Uterus (tissue), 2 donors: ENCODE results near the gene PDE6B.

Experiments
- POLR2A ChIP-seq, 2 donors: fragments of 450-650 bp; IDR thresholded peaks; one replicate each; pipeline ENCODE4 v1.6.1; 2016; ENCODE audit warnings: antibody characterized with exemption in 2 of 2, mild to moderate bottlenecking in 1 of 2, moderate library complexity in 1 of 2
- TF ChIP-seq, protein P1 (sequence below), 4 experiments: fragments of 200-600 bp in 2 of 4; fragments of 450-650 bp in 2 of 4; sonication (generic) in 2 of 4; IDR thresholded peaks; one replicate each; pipeline ENCODE4 v1.5.1; 2016 to 2019; ENCODE audit warnings: antibody characterized with exemption in 4 of 4, mild to moderate bottlenecking in 2 of 4, moderate library complexity in 1 of 4

DNA sequence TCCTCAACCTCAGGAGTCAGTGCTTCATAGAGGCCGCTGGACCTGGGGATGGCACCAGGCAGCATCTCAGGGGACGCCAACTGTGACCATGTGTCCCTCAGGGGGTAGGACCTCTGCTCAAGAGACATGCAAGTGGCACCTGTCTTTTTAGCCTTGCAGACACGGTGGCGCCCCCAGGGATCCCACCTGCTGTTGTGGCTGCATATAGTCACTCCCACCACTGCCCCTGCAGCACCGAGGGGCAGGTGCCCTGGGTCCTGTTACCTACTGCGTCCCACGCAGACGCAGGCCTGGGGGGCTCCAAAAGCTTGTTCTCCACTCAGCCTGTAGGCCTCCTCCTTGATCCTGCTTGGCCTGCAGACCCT lies 51.5 kb downstream of the PDE6B start:
- TF ChIP-seq, protein P1, sequence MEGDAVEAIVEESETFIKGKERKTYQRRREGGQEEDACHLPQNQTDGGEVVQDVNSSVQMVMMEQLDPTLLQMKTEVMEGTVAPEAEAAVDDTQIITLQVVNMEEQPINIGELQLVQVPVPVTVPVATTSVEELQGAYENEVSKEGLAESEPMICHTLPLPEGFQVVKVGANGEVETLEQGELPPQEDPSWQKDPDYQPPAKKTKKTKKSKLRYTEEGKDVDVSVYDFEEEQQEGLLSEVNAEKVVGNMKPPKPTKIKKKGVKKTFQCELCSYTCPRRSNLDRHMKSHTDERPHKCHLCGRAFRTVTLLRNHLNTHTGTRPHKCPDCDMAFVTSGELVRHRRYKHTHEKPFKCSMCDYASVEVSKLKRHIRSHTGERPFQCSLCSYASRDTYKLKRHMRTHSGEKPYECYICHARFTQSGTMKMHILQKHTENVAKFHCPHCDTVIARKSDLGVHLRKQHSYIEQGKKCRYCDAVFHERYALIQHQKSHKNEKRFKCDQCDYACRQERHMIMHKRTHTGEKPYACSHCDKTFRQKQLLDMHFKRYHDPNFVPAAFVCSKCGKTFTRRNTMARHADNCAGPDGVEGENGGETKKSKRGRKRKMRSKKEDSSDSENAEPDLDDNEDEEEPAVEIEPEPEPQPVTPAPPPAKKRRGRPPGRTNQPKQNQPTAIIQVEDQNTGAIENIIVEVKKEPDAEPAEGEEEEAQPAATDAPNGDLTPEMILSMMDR (IDR thresholded peaks at IDR 0.05), result no peak
- TF ChIP-seq POLR2A (IDR thresholded peaks at IDR 0.05), result no peak
